Kidney (tissue), 14 donors: ENCODE measurements around the gene MYOZ3. TPM values are rescaled to one million over a fixed set of nuclear protein-coding genes. Genes with fewer than 3 reads are reported as not detected.

Source experiments
- DNase-seq, 5 donors: peaks; one replicate each; pipeline ENCODE4 v3.0.0-alpha.2; 2013 to 2020
- FAIRE-seq: peaks from 2 replicates; lab custom pipeline; 2012; peaks lifted over from hg19 to GRCh38; lab: Jason Lieb, UNC
- H3K27ac ChIP-seq, 2 donors: one replicate each; pipeline ENCODE4 v1.7.0; 2013; ENCODE audit warnings: low read depth in 2 of 2, low read length in 2 of 2, inconsistent platforms in 1 of 2
- H3K27me3 ChIP-seq: one replicate; pipeline ENCODE4 v1.7.1; 2013; ENCODE audit warnings: low read length, inconsistent platforms; ENCODE audit not compliant: control insufficient read depth, insufficient read depth
- H3K36me3 ChIP-seq, 3 donors: one replicate each; pipeline versions ENCODE4 v1.7.0 to v1.7.1; 2013; ENCODE audit warnings: low read length in 3 of 3, control low read depth in 1 of 3, inconsistent platforms in 1 of 3; ENCODE audit not compliant: insufficient read depth in 3 of 3, control insufficient read depth in 2 of 3
- H3K4me1 ChIP-seq, 3 donors: one replicate each; pipeline versions ENCODE4 v1.7.0 to v1.7.1; 2013; ENCODE audit warnings: low read length in 3 of 3, inconsistent platforms in 1 of 3, low read depth in 1 of 3; ENCODE audit not compliant: control insufficient read depth in 2 of 3, insufficient read depth in 2 of 3
- H3K4me3 ChIP-seq, 3 donors: one replicate each; pipeline versions ENCODE4 v1.7.0 to v1.8.1; 2013; ENCODE audit warnings: low read length in 3 of 3, control low read depth in 1 of 3, inconsistent platforms in 1 of 3
- H3K9ac ChIP-seq, 3 donors: one replicate each; pipeline versions ENCODE4 v1.7.0 to v1.7.1; 2013; ENCODE audit warnings: low read length in 3 of 3, control low read depth in 1 of 3, inconsistent platforms in 1 of 3
- H3K9me3 ChIP-seq, 3 donors: one replicate each; pipeline versions ENCODE4 v1.7.0 to v1.7.1; 2013; ENCODE audit warnings: low read length in 3 of 3, control low read depth in 1 of 3, inconsistent platforms in 1 of 3; ENCODE audit not compliant: control insufficient read depth in 2 of 3, insufficient read depth in 1 of 3
- CTCF ChIP-seq: IDR thresholded peaks from 3 replicates; pipeline ENCODE4 v1.5.1; 2012; ENCODE audit warnings: mild to moderate bottlenecking, moderate library complexity, borderline replicate concordance; ENCODE audit not compliant: insufficient read depth; ENCODE audit errors: extremely low read depth
- intact Hi-C: fragments of 100-400 bp; cut with DNase I; formaldehyde crosslinking; loops from one replicate; pipeline ENCODE4 v1.11.1; 2022
- polyA plus RNA-seq: library from polyadenylated mRNA; stranded (reverse); fragments of 350-450 nt; fragmentation: Illumina TruSeq; extraction: RNeasy Lipid Tissue Mini Kit (QIAGEN cat#74804); gene quantifications from one replicate; pipeline ENCODE4 v1.2.3, GENCODE V29; 2014; ENCODE audit warnings: low read depth, low replicate concordance; ENCODE audit not compliant: insufficient read depth
- total RNA-seq: library from RNA; stranded (reverse); fragmentation: NEBNext Ultra II Directional; extraction: Animal tissue kit (Norgen Biotek cat#: 25700); gene quantifications from one replicate; pipeline ENCODE4 v1.2.1, GENCODE V29; 2021
- donor health status: control.
- donor health status: control.
- donor health status: control.
- donor health status: control.
- donor health status: control.
- donor health status: DM: yes; HTN: yes; CAD: no.
- donor health status: Normal renal cell carcinoma (clear cell type).

MYOZ3 gene
- total and polyA plus RNA-seq, 2 donors from 2014 or later = 0.66 to 1.3 TPM

DNA sequence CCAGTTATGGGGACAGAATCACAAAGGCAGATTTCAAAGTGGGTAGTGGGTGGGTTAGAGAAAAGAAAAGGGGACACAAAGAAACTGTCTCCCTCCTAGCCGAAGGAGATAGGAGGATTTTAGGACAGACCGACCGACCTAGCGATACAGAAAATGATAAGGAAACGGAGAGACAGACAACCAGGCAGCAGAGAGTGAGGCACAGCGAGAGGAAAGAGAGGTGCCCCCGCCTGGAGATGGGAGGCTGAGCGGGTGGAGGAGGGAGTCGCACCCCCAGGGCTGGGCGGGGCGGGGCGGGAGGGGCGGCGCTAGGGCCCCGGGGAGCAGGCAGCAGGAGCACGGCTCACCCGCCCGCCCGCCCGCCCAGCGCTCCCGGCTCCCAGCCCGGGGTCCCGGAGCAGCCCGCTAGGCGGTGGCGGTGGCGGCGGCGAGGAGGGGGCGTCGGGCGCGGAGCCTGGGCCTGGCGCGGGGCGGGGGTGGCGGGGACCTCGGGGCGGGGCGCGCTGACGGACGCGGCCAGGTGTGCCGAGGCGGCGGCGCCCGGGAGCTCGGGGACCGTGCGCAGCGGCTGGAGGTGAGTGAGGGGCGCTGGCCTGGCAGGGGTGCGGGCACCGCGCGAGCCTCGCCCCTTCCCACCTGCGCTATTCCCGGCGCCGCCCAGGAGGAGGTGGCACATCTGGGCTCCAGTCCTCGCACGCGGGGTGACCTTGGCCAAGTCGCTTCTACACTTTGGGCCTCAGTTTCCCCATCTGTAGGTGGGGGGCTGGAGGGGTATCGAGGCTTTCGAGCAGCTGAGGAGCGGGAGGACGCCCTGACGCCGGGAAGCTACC lies 36.5 kb upstream of the MYOZ3 start:
- peak in 2 of 5 donors; percentile 52 to 69 for DNase-seq
- peaks cover 0 to 19% (median 6%) of the 10 kb centered on the region in 3 donors for H3K4me1 ChIP-seq

DNA sequence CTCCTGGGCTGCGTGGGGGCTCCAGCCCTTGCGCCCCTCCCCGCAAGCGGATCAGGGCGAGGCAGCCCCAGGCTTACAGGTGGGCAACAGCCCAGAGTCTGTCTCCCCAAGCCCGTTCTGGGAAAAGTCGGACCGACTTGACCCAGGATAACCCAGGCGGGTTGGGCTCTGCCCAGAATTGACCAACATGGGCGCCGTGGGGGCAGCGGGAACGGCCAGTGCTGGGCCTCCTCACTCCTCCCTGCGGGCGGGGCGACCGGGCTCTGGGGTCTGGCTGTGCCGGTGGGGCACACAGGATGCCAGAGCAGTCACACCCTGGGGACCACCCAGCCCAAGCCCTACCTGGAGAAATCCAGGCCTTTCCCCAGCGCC lies 35.9 kb upstream of the MYOZ3 start:
- Histone ChIP-seq H3K4me3 (peak overlapping the region; percentile 30 to 82 (median 43)), H3K27ac (peak overlapping the region; percentile 86), H3K4me1 (peaks cover 0 to 19% (median 6%) of the 10 kb centered on the region in 3 donors), H3K9ac (peak overlapping the region in 2 of 3 donors; percentile 83 to 96), H3K27me3 (no peaks in the 10 kb centered on the region), H3K36me3 (no peaks in the 10 kb centered on the region), H3K9me3 (no peaks in the 10 kb centered on the region)
- FAIRE-seq (no peak), DNase-seq (no peak)
- intact Hi-C loops = no loop called here
- TF ChIP-seq CTCF = no peak

More for the DNA sequence above, 36.5 kb upstream of the MYOZ3 start:
- peak overlapping the region in 2 of 3 donors; percentile 83 to 96 for H3K9ac ChIP-seq
- H3K27ac ChIP-seq = peak overlapping the region; percentile 86
- no peaks in the 10 kb centered on the region for H3K27me3 ChIP-seq
- H3K36me3 ChIP-seq = no peaks in the 10 kb centered on the region
- intact Hi-C loops = no loop called here
- no peak for TF ChIP-seq CTCF
- no peak for FAIRE-seq
- no peaks in the 10 kb centered on the region for H3K9me3 ChIP-seq
- H3K4me3 ChIP-seq = peak overlapping the region; percentile 30 to 82 (median 43)

- FAIRE-seq (no peak), DNase-seq (no peak)
- Histone ChIP-seq H3K9me3 (no peaks in the 10 kb centered on the region), H3K27ac (peak overlapping the region; percentile 86), H3K36me3 (no peaks in the 10 kb centered on the region), H3K27me3 (no peaks in the 10 kb centered on the region), H3K4me1 (peaks cover 0 to 19% (median 6%) of the 10 kb centered on the region in 3 donors), H3K4me3 (peak overlapping the region in 2 of 3 donors; percentile 43 to 82), H3K9ac (peak overlapping the region in 2 of 3 donors; percentile 83 to 96)
- intact Hi-C loops = no loop called here
- TF ChIP-seq CTCF = no peak
These were observed 35.0 kb upstream of the MYOZ3 start for GRCh38 chr5:150625831-150626746.
